Fibroblast of lung (primary cell): ENCODE data around the gene LPCAT1. TPM values are rescaled to one million over a fixed set of nuclear protein-coding genes. Genes with fewer than 3 reads are reported as not detected.

Experiments used
- DNase-seq, 2 donors: peaks; one replicate each; pipeline versions ENCODE4 v3.0.0 to v3.0.0-alpha.2; 2010; ENCODE audit warnings: low read depth in 2 of 2
- H2AFZ ChIP-seq: 2 replicates; pipeline ENCODE4 v1.5.1; 2012; ENCODE audit warnings: low read length, control low read depth, inconsistent platforms
- H3K27ac ChIP-seq: 2 replicates; pipeline ENCODE4 v1.5.1; 2011; ENCODE audit warnings: low read length, control low read depth; ENCODE audit not compliant: insufficient read depth
- H3K27me3 ChIP-seq: 2 replicates; pipeline ENCODE4 v1.5.1; 2011; ENCODE audit warnings: mild to moderate bottlenecking, low read length; ENCODE audit not compliant: control insufficient read depth, insufficient read depth
- H3K36me3 ChIP-seq: 2 replicates; pipeline ENCODE4 v1.5.1; 2011; ENCODE audit warnings: low read length; ENCODE audit not compliant: control insufficient read depth, insufficient read depth
- H3K4me1 ChIP-seq: 2 replicates; pipeline ENCODE4 v1.5.1; 2011; ENCODE audit warnings: low read length; ENCODE audit not compliant: control insufficient read depth, insufficient read depth; ENCODE audit errors: extremely low read depth
- H3K4me2 ChIP-seq: 2 replicates; pipeline ENCODE4 v1.5.1; 2011; ENCODE audit warnings: low read length, control low read depth; ENCODE audit not compliant: insufficient read depth; ENCODE audit errors: extremely low read depth
- H3K4me3 ChIP-seq, 4 experiments: fragments of 200-600 bp in 1 of 4; sonication (generic) in 1 of 4; replicated peaks in 1 of 4; 2 replicates each; pipeline ENCODE4 v1.5.1; 2011 to 2016; ENCODE audit warnings: low read length in 4 of 4, low read depth in 3 of 4, mild to moderate bottlenecking in 3 of 4, control low read depth in 2 of 4, inconsistent platforms in 1 of 4, mixed read lengths in 1 of 4; ENCODE audit not compliant: insufficient read depth in 1 of 4; ENCODE audit errors: control extremely low read depth in 1 of 4
- H3K79me2 ChIP-seq: 2 replicates; pipeline ENCODE4 v1.5.1; 2012; ENCODE audit warnings: mild to moderate bottlenecking, low read length, inconsistent platforms; ENCODE audit not compliant: control insufficient read depth, insufficient read depth
- H3K9ac ChIP-seq: 2 replicates; pipeline ENCODE4 v1.5.1; 2011; ENCODE audit warnings: mild to moderate bottlenecking, low read length, control low read depth; ENCODE audit not compliant: insufficient read depth
- H3K9me3 ChIP-seq: 2 replicates; pipeline ENCODE4 v1.5.1; 2012; ENCODE audit warnings: low read depth, low read length; ENCODE audit not compliant: control insufficient read depth, insufficient read depth
- H4K20me1 ChIP-seq: 2 replicates; pipeline ENCODE4 v1.5.1; 2011; ENCODE audit warnings: low read length; ENCODE audit not compliant: control insufficient read depth, insufficient read depth; ENCODE audit errors: extremely low read depth
- EZH2 ChIP-seq: IDR thresholded peaks from 2 replicates; pipeline ENCODE4 v1.5.1; 2012; ENCODE audit warnings: low read length, control low read depth, mild to moderate bottlenecking; ENCODE audit errors: missing control alignments
- polyA plus RNA-seq, 2 donors: library from polyadenylated mRNA; depleted of rRNA in 1 of 2; stranded (reverse) in 1 of 2; unstranded in 1 of 2; fragments of >200 nt; gene quantifications; 2 replicates each; pipeline ENCODE4 v1.2.1, GENCODE V29; 2011 to 2012; ENCODE audit warnings: missing spikeins in 1 of 2
- total RNA-seq: library from RNA; depleted of rRNA; stranded (reverse); fragments of >200 nt; gene quantifications from 2 replicates; pipeline ENCODE4 v1.2.1, GENCODE V29; 2014
- TF ChIP-seq, protein P1 (sequence below), 2 donors: IDR thresholded peaks in 1 of 2; conservative IDR thresholded peaks in 1 of 2; 1 replicate in 1 of 2; 2 replicates in 1 of 2; pipeline ENCODE4 v1.5.1; 2011 to 2012; ENCODE audit warnings: low read length in 2 of 2, control low read depth in 1 of 2, inconsistent platforms in 1 of 2, low read depth in 1 of 2, mild to moderate bottlenecking in 1 of 2

Gene LPCAT1
- total and polyA plus RNA-seq, 2 donors (not counting 1 experiment from before 2014, with no cell fraction given) = 50.8 to 65.2 TPM

DNA sequence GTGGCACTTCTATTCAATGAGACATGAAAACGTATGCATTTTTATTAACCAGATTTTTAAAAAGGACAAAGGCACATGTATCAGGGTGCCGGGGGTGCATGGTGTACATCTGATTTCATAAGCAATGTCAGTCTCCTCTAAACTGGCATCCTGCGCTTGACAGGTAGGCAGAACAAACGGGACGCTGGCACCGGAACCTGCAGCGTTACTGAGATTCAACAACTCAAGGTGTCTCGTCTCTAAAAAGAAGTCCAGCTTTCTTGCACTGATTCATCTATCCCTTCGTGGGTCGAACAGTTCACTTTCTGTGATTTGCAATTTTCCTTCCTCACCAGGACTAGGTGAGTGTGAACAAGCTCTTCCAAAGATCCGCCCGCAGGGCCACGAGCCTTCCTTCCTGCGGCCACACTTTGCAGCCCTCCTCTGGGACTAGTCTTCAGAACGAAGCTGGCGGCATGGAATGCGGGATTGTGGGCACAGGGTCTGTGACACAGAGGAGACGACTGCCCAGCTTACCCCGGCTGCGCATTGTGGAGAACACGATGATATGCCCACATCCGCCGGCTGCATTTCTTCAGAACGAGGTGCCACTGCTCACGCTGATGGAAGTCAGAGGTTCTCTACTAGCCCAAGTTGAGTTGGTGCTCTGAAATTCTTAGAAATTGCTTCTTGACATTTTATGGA lies 85.7 kb downstream of the LPCAT1 start:
- Histone ChIP-seq H3K79me2 (no peaks in the 10 kb centered on the region), H3K9me3 (no peaks in the 10 kb centered on the region), H3K4me2 (no peak overlapping the region), H3K27me3 (peaks cover 3% of the 10 kb centered on the region), H3K9ac (no peak overlapping the region), H2AFZ (no peak overlapping the region), H3K4me1 (no peaks in the 10 kb centered on the region), H3K36me3 (no peaks in the 10 kb centered on the region), H4K20me1 (no peaks in the 10 kb centered on the region), H3K27ac (no peak overlapping the region), H3K4me3 (no peak overlapping the region)
- TF ChIP-seq EZH2 = no peak
- TF ChIP-seq, protein P1, sequence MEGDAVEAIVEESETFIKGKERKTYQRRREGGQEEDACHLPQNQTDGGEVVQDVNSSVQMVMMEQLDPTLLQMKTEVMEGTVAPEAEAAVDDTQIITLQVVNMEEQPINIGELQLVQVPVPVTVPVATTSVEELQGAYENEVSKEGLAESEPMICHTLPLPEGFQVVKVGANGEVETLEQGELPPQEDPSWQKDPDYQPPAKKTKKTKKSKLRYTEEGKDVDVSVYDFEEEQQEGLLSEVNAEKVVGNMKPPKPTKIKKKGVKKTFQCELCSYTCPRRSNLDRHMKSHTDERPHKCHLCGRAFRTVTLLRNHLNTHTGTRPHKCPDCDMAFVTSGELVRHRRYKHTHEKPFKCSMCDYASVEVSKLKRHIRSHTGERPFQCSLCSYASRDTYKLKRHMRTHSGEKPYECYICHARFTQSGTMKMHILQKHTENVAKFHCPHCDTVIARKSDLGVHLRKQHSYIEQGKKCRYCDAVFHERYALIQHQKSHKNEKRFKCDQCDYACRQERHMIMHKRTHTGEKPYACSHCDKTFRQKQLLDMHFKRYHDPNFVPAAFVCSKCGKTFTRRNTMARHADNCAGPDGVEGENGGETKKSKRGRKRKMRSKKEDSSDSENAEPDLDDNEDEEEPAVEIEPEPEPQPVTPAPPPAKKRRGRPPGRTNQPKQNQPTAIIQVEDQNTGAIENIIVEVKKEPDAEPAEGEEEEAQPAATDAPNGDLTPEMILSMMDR (conservative IDR thresholded peaks at IDR 0.05 in 1 of 2, IDR thresholded peaks at IDR 0.05 in 1 of 2; ENCODE audit: low read depth in 1 of 2, low read length in 2 of 2) = no peak
- DNase-seq = no peak

DNA sequence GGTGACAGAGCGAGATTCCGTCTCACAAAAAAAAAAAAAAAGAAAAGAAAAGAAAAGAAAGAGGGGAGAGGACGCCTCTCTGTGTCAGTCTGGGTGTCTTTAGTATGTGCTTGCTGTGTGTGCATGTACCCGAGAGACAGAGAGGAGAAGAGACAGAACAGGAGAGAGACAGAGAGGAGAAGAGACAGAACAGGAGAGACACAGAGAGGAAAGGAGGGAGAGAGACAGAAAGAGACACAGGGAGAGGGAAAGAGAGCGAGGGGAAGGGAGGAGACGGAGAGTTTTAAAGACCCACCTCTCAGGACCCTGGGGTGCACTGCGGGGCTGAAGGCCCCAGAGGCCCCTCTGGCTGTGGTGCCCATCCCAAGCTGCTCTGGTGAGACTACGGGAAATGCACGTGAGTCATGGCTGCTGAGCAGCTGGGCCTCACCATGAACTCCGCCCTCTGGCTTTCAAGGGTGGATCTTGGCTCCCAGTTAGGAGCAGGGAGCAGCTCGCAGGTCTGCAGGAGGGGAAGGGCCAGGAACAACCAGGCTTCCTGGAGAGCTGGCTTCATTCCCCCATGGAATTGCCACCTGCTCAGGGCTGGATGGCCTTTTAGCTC lies 86.4 kb downstream of the LPCAT1 start:
- no peak for TF ChIP-seq EZH2
- TF ChIP-seq, protein P1 (conservative IDR thresholded peaks at IDR 0.05 in 1 of 2, IDR thresholded peaks at IDR 0.05 in 1 of 2; ENCODE audit: low read depth in 1 of 2, low read length in 2 of 2) = no peak
- no peak overlapping the region for H2AFZ ChIP-seq
- H3K27me3 ChIP-seq = no peaks in the 10 kb centered on the region

DNA sequence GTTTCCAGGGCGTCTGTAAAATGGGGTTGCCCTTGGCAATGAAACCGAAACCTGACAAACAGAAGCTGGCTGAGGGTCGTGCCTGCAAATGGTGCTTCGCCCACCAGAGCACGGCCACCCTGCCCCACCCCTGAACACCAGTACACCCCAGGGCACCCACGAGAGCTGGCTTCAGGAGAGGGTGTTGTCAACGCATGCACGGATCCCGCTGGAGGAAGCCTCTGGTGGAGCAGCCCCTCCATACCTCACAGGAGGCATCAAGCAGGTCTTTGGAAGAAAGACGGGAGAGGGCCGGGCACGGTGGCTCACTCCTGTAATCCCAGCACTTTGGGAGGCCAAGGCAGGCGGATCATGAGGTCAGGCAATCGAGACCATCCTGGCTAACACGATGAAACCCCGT lies 87.1 kb downstream of the LPCAT1 start:
- Histone ChIP-seq H3K27me3 (no peaks in the 10 kb centered on the region), H4K20me1 (no peaks in the 10 kb centered on the region), H3K9me3 (no peaks in the 10 kb centered on the region), H3K79me2 (no peaks in the 10 kb centered on the region), H2AFZ (no peak overlapping the region), H3K27ac (no peak overlapping the region), H3K36me3 (no peaks in the 10 kb centered on the region), H3K4me2 (no peak overlapping the region), H3K9ac (no peak overlapping the region), H3K4me3 (no peak overlapping the region), H3K4me1 (no peaks in the 10 kb centered on the region)
- DNase-seq = no peak
- no peak for TF ChIP-seq EZH2
- TF ChIP-seq, protein P1 (conservative IDR thresholded peaks at IDR 0.05 in 1 of 2, IDR thresholded peaks at IDR 0.05 in 1 of 2; ENCODE audit: low read depth in 1 of 2, low read length in 2 of 2) = no peak

More for the DNA sequence above, 86.4 kb downstream of the LPCAT1 start:
- no peaks in the 10 kb centered on the region for H3K79me2 ChIP-seq
- H3K27ac ChIP-seq = no peak overlapping the region
- no peaks in the 10 kb centered on the region for H3K36me3 ChIP-seq
- no peaks in the 10 kb centered on the region for H3K9me3 ChIP-seq
- no peaks in the 10 kb centered on the region for H4K20me1 ChIP-seq
- no peak overlapping the region for H3K4me3 ChIP-seq
- peak in 1 of 2 donors; percentile 45 for DNase-seq
- H3K9ac ChIP-seq = no peak overlapping the region
- no peaks in the 10 kb centered on the region for H3K4me1 ChIP-seq
- no peak overlapping the region for H3K4me2 ChIP-seq
